GM21786 (cell line): Measurements from ENCODE around the gene ZNF605.
A peak's percentile ranks its signal among the peaks of the same experiment; 100 is the strongest.
"Not testable (repeated sequence)": the region's sequence is repeated elsewhere in the genome, so short reads cannot be mapped to it uniquely, and the experiment has no call there.

Experiments used
- ATAC-seq: cut with Tn5 transposase; IDR thresholded peaks from one replicate; pipeline ENCODE4 v1.9.1; 2021; ENCODE audit not compliant: unreplicated experiment

ZNF605 gene

GRCh38 chr12:132956011-132956788, at the start of gene ZNF605:
Gene ZNF605 (minus strand): TSS chr12:132956306. CDS start chr12:132945635, 10,671 bp downstream.
- ATAC-seq, result peak; percentile 97

- ATAC-seq, result no peak
Measured at GRCh38 chr12:132998741-132999140, 42.6 kb upstream of the ZNF605 start.

GRCh38 chr12:132986885-132987225, 30.7 kb upstream of the ZNF605 start:
- no peak for ATAC-seq

GRCh38 chr12:132986001-132986884, 30.1 kb upstream of the ZNF605 start, which contains the start of gene ZNF26:
Gene ZNF26 (plus strand): TSS chr12:132986367. CDS start chr12:132986841, 474 bp downstream.
- peak; percentile 97 for ATAC-seq

GRCh38 chr12:132976870-132977269, 20.8 kb upstream of the ZNF605 start:
- not testable (repeated sequence) for ATAC-seq

- no peak for ATAC-seq
Measured at GRCh38 chr12:132972374-132972773, 16.3 kb upstream of the ZNF605 start.

- no peak for ATAC-seq
Measured at GRCh38 chr12:132967736-132968135, 11.6 kb upstream of the ZNF605 start.

- ATAC-seq, result no peak
Measured at GRCh38 chr12:132966676-132967415, 10.7 kb upstream of the ZNF605 start.

- no peak for ATAC-seq
Measured at GRCh38 chr12:132965796-132966195, 9.7 kb upstream of the ZNF605 start.

GRCh38 chr12:132963947-132964346, 7.8 kb upstream of the ZNF605 start:
- not testable (repeated sequence) for ATAC-seq

- ATAC-seq, result not testable (repeated sequence)
Measured at GRCh38 chr12:132961790-132962189, 5.7 kb upstream of the ZNF605 start.

GRCh38 chr12:132955094-132956010, 754 bp downstream of the ZNF605 start:
- ATAC-seq, result peak; percentile 19

- no peak for ATAC-seq
Measured at GRCh38 chr12:132954471-132955048, 1.5 kb downstream of the ZNF605 start.

GRCh38 chr12:132953771-132954170, 2.3 kb downstream of the ZNF605 start:
- ATAC-seq, result no peak

GRCh38 chr12:132953163-132953425, 3.0 kb downstream of the ZNF605 start:
- no peak for ATAC-seq

- no peak for ATAC-seq
Measured at GRCh38 chr12:132952371-132953162, 3.5 kb downstream of the ZNF605 start.

GRCh38 chr12:132951649-132952048, 4.5 kb downstream of the ZNF605 start:
- ATAC-seq, result no peak

GRCh38 chr12:132950844-132951535, 5.1 kb downstream of the ZNF605 start:
- ATAC-seq, result no peak
